Psoas muscle (tissue), 8 donors: ENCODE measurements around the gene APBB1IP. TPM values are rescaled to one million over a fixed set of nuclear protein-coding genes. Genes with fewer than 3 reads are reported as not detected.

Source experiments
- ATAC-seq, 4 donors: fragments of 200-7000 bp; cut with Tn5 transposase; one replicate each; pipeline ENCODE4 v1.9.1; 2020; ENCODE audit warnings: moderate library complexity in 3 of 4, mild to moderate bottlenecking in 2 of 4
- DNase-seq, 2 donors: peaks; one replicate each; pipeline ENCODE4 v3.0.0-alpha.2; 2020
- H3K27ac ChIP-seq: fragments of 200-600 bp; one replicate; pipeline ENCODE4 v1.8.0; 2022
- H3K27me3 ChIP-seq, 3 donors: fragments of 200-600 bp in 1 of 3; one replicate each; pipeline versions ENCODE4 v1.6.1 to v1.8.0; 2013 to 2022; ENCODE audit warnings: low read length in 2 of 3, mild to moderate bottlenecking in 2 of 3, moderate library complexity in 1 of 3; ENCODE audit not compliant: insufficient read depth in 3 of 3
- H3K36me3 ChIP-seq, 2 donors: fragments of 200-600 bp in 1 of 2; one replicate each; pipeline versions ENCODE4 v1.6.1 to v1.8.0; 2013 to 2022; ENCODE audit warnings: low read depth in 1 of 2, mild to moderate bottlenecking in 1 of 2, moderate library complexity in 1 of 2; ENCODE audit not compliant: insufficient read depth in 1 of 2
- H3K4me1 ChIP-seq: fragments of 200-600 bp; one replicate; pipeline ENCODE4 v1.8.0; 2022
- H3K4me3 ChIP-seq: fragments of 200-600 bp; one replicate; pipeline ENCODE4 v1.8.0; 2022; ENCODE audit warnings: mild to moderate bottlenecking
- H3K9me3 ChIP-seq: fragments of 200-600 bp; one replicate; pipeline ENCODE4 v1.8.0; 2022
- CTCF ChIP-seq: fragments of 200-600 bp; IDR thresholded peaks from one replicate; pipeline ENCODE4 v1.8.0; 2022; ENCODE audit warnings: antibody characterized with exemption
- WGBS, 3 donors: extraction: QIAGEN DNeasy Blood & Tissue Kit; methylation state at CpG; one replicate each; pipeline versions ENCODE4 v1.1.6 to v1.1.7; 2013; 5-methylcytosine and 5-hydroxymethylcytosine counted together
- intact Hi-C, 2 donors: fragments of 100-400 bp; cut with DNase I; formaldehyde crosslinking; loops; one replicate each; pipeline versions ENCODE4 v1.11.0 to v1.14.2; 2022
- polyA plus RNA-seq, 3 donors: library from polyadenylated mRNA; stranded (reverse); fragments of 200-250 nt; gene quantifications; one replicate each; pipeline ENCODE4 v1.2.3, GENCODE V29; 2013
- total RNA-seq, 4 donors: library from RNA; stranded (reverse); fragmentation: NEBNext Ultra II Directional in 2 of 4; extraction: Animal tissue kit (Norgen Biotek cat#: 25700) in 2 of 4; gene quantifications; one replicate each; pipeline versions ENCODE4 v1.2.1 to v1.2.4, GENCODE V29; 2021 to 2023
- donor health status: healthy with polysubstance abuse.
- donor health status: DM: no; HTN: no; CAD: no; lungs with moderate emphysema.
- donor health status: Bipolar disorder and iron deficiency.
- donor health status: healthy.
- donor health status: DM: yes; HTN: yes; CAD: no.
- donor health status: DM: no; HTN: no; CAD: no.
- donor health status: DM: no; HTN: no; CAD: no.
- donor health status: DM: yes; HTN: yes; CAD: no.

The APBB1IP gene
- total and polyA plus RNA-seq, 7 donors = 0.25 to 2.8 (median 0.86) TPM

GRCh38 chr10:26407406-26407969 lies 30.7 kb upstream of the APBB1IP start:
- Histone ChIP-seq H3K27me3 (no peaks in the 10 kb centered on the region), H3K9me3 (no peaks in the 10 kb centered on the region), H3K27ac (no peak overlapping the region), H3K36me3 (no peaks in the 10 kb centered on the region), H3K4me1 (no peaks in the 10 kb centered on the region), H3K4me3 (no peak overlapping the region)
- 82 to 86% (median 86%) methylated on average over 2 of the region's 2 CpGs for WGBS, 3 donors
- intact Hi-C loops = no loop called here
- TF ChIP-seq CTCF = no peak
- ATAC-seq = no peak
- DNase-seq = no peak

- no peak for TF ChIP-seq CTCF
- no peaks in the 10 kb centered on the region for H3K36me3 ChIP-seq
- no peak for ATAC-seq
- H3K9me3 ChIP-seq = no peaks in the 10 kb centered on the region
- DNase-seq = no peak
- no peaks in the 10 kb centered on the region for H3K4me1 ChIP-seq
- intact Hi-C loops = no loop called here
- H3K4me3 ChIP-seq = no peak overlapping the region
- H3K27ac ChIP-seq = no peak overlapping the region
- WGBS, 3 donors = 69 to 78% (median 76%) methylated on average over 5 of the region's 5 CpGs
- H3K27me3 ChIP-seq = no peaks in the 10 kb centered on the region
Observed at GRCh38 chr10:26408858-26409494, 29.2 kb upstream of the APBB1IP start.

- H3K27me3 ChIP-seq = no peaks in the 10 kb centered on the region
- DNase-seq (no peak), ATAC-seq (no peak)
- no peak for TF ChIP-seq CTCF
- H3K36me3 ChIP-seq = no peaks in the 10 kb centered on the region
- intact Hi-C loops = no loop called here
- WGBS, 3 donors = 70 to 78% (median 75%) methylated on average over 6 of the region's 6 CpGs
- no peaks in the 10 kb centered on the region for H3K9me3 ChIP-seq
- H3K4me3 ChIP-seq = no peak overlapping the region
- no peaks in the 10 kb centered on the region for H3K4me1 ChIP-seq
- H3K27ac ChIP-seq = no peak overlapping the region
Observed at GRCh38 chr10:26410356-26410755, 27.8 kb upstream of the APBB1IP start.

- WGBS, 3 donors = 36 to 48% (median 44%) methylated on average over 1 of the region's 1 CpG
- H3K4me3 ChIP-seq = no peak overlapping the region
- H3K27ac ChIP-seq = no peak overlapping the region
- no peaks in the 10 kb centered on the region for H3K36me3 ChIP-seq
- H3K27me3 ChIP-seq = no peaks in the 10 kb centered on the region
- no peak for DNase-seq
- H3K9me3 ChIP-seq = no peaks in the 10 kb centered on the region
- intact Hi-C loops = no loop called here
- ATAC-seq = no peak
- no peak for TF ChIP-seq CTCF
- H3K4me1 ChIP-seq = no peaks in the 10 kb centered on the region
Observed at GRCh38 chr10:26412932-26413331, 25.2 kb upstream of the APBB1IP start.

- intact Hi-C loops = no loop called here
- H3K27ac ChIP-seq = no peak overlapping the region
- no peaks in the 10 kb centered on the region for H3K27me3 ChIP-seq
- H3K4me3 ChIP-seq = no peak overlapping the region
- 53 to 68% (median 55%) methylated on average over 2 of the region's 2 CpGs for WGBS, 3 donors
- DNase-seq (no peak), ATAC-seq (no peak)
- H3K4me1 ChIP-seq = no peaks in the 10 kb centered on the region
- no peaks in the 10 kb centered on the region for H3K9me3 ChIP-seq
- no peak for TF ChIP-seq CTCF
- H3K36me3 ChIP-seq = no peaks in the 10 kb centered on the region
Observed at GRCh38 chr10:26413375-26413774, 24.8 kb upstream of the APBB1IP start.
